Memory B cell (primary cell): ENCODE data around the gene OGN.

Experiments
- ATAC-seq: fragments of 150-1000 bp; cut with Tn5 transposase; 2 replicates; pipeline ENCODE4 v1.10.0; 2021; ENCODE audit warnings: low read depth, mild to moderate bottlenecking, moderate library complexity
- DNase-seq, 2 donors: peaks; one replicate each; pipeline ENCODE4 v3.0.0; 2022; ENCODE audit warnings: low spot score in 2 of 2
- H3K27ac Mint-ChIP-seq: one replicate; pipeline ENCODE4 v1.8.0; 2022; ENCODE audit warnings: mild to moderate bottlenecking, moderate library complexity, mixed read lengths
- H3K27me3 Mint-ChIP-seq: one replicate; pipeline ENCODE4 v1.8.0; 2022; ENCODE audit warnings: mixed read lengths
- H3K36me3 Mint-ChIP-seq: one replicate; pipeline ENCODE4 v1.8.0; 2022; ENCODE audit warnings: mild to moderate bottlenecking, mixed read lengths
- H3K4me1 Mint-ChIP-seq: one replicate; pipeline ENCODE4 v1.8.0; 2022; ENCODE audit warnings: mixed read lengths
- H3K4me3 Mint-ChIP-seq: one replicate; pipeline ENCODE4 v1.8.0; 2022; ENCODE audit warnings: mild to moderate bottlenecking, moderate library complexity, mixed read lengths
- H3K9me3 Mint-ChIP-seq: one replicate; pipeline ENCODE4 v1.8.0; 2022; ENCODE audit warnings: mixed read lengths

OGN gene, protein sequence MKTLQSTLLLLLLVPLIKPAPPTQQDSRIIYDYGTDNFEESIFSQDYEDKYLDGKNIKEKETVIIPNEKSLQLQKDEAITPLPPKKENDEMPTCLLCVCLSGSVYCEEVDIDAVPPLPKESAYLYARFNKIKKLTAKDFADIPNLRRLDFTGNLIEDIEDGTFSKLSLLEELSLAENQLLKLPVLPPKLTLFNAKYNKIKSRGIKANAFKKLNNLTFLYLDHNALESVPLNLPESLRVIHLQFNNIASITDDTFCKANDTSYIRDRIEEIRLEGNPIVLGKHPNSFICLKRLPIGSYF

GRCh38 chr9:92404042-92404836 is at the start of gene OGN:
TSS of gene OGN (minus strand) at chr9:92404578. CDS start at chr9:92403407, 1,171 bp downstream.
- H3K36me3 Mint-ChIP-seq = no peaks in the 10 kb centered on the region
- no peak for ATAC-seq
- DNase-seq = no peak
- no peak within 1 kb of the TSS for H3K27ac Mint-ChIP-seq
- peaks cover 12% of the 10 kb centered on the region for H3K4me1 Mint-ChIP-seq
- no peaks in the 10 kb centered on the region for H3K27me3 Mint-ChIP-seq
- H3K4me3 Mint-ChIP-seq = no peak within 1 kb of the TSS
- H3K9me3 Mint-ChIP-seq = peaks cover 2% of the 10 kb centered on the region

DNA sequence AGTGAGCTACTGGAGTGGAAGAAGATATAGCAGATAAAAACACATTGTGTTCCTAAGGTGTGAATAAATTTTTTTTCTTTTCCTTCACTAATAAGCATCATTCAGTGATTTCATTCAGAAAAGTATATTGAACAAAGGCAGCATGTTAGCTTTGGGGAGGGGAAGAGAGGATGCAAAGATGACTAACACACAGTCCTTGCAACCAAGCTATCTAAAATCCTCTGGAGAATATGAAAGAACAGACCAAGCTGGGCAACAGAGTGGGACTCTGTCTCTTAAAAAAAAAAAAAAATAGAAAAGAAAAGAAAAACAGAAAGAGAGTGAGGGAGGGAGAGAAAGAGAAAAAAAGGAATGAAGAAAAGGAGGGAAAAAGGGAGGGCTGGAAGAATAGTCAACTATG is 42.2 kb upstream of the OGN start:
- ATAC-seq = no peak
- no peak overlapping the region for H3K27ac Mint-ChIP-seq
- H3K4me1 Mint-ChIP-seq = no peaks in the 10 kb centered on the region
- H3K36me3 Mint-ChIP-seq = no peaks in the 10 kb centered on the region
- H3K4me3 Mint-ChIP-seq = no peak overlapping the region
- no peaks in the 10 kb centered on the region for H3K9me3 Mint-ChIP-seq
- no peak for DNase-seq
- no peaks in the 10 kb centered on the region for H3K27me3 Mint-ChIP-seq

GRCh38 chr9:92444841-92445240 is 40.5 kb upstream of the OGN start:
- ATAC-seq (no peak), DNase-seq (no peak)
- no peaks in the 10 kb centered on the region for H3K9me3 Mint-ChIP-seq
- no peaks in the 10 kb centered on the region for H3K36me3 Mint-ChIP-seq
- H3K4me3 Mint-ChIP-seq = no peak overlapping the region
- no peaks in the 10 kb centered on the region for H3K27me3 Mint-ChIP-seq
- no peak overlapping the region for H3K27ac Mint-ChIP-seq
- H3K4me1 Mint-ChIP-seq = no peaks in the 10 kb centered on the region

GRCh38 chr9:92440751-92441046 is 36.3 kb upstream of the OGN start:
- ATAC-seq = no peak
- no peaks in the 10 kb centered on the region for H3K9me3 Mint-ChIP-seq
- no peaks in the 10 kb centered on the region for H3K27me3 Mint-ChIP-seq
- no peak overlapping the region for H3K4me3 Mint-ChIP-seq
- no peak for DNase-seq
- no peaks in the 10 kb centered on the region for H3K4me1 Mint-ChIP-seq
- no peaks in the 10 kb centered on the region for H3K36me3 Mint-ChIP-seq
- no peak overlapping the region for H3K27ac Mint-ChIP-seq

DNA sequence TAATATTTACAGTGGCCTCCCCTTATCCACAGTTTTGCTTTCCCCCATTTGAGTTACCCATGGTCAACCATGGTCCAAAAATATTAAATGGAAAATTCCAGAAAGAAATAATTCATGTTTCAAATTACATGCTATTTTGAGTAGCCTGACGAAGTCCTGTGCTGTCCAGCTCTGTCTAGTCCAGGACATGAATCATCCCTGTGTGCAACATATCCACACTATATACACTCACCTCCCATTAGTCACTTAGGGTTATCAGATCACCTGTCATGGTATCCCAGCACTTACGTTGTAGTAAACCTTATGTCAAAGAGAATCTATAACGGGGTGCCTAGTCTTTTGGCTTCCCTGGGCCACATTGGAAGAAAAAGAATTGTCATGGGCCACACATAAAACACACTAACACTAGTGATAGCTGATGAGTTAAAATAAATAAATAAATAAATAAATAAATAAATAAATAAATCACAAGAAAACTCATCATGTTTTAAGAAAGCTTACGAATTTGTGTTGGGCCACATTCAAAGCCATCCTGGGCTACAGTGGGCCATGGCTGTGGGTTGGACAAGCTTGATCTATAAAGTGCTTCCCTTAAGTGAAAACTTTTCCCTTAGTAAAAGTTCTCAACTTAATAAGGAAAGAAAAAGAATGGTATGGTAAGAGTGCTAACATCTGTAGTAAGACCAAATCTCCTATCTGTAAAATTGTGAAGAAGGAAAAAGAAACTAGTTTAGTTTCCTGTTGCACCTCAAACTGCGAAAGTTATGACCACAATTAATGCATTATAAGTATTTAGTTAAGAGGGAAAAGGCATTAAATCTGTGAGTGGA is 35.8 kb upstream of the OGN start:
- no peaks in the 10 kb centered on the region for H3K27me3 Mint-ChIP-seq
- no peak overlapping the region for H3K4me3 Mint-ChIP-seq
- no peak for ATAC-seq
- no peaks in the 10 kb centered on the region for H3K36me3 Mint-ChIP-seq
- H3K27ac Mint-ChIP-seq = no peak overlapping the region
- no peak for DNase-seq
- no peaks in the 10 kb centered on the region for H3K9me3 Mint-ChIP-seq
- H3K4me1 Mint-ChIP-seq = no peaks in the 10 kb centered on the region

DNA sequence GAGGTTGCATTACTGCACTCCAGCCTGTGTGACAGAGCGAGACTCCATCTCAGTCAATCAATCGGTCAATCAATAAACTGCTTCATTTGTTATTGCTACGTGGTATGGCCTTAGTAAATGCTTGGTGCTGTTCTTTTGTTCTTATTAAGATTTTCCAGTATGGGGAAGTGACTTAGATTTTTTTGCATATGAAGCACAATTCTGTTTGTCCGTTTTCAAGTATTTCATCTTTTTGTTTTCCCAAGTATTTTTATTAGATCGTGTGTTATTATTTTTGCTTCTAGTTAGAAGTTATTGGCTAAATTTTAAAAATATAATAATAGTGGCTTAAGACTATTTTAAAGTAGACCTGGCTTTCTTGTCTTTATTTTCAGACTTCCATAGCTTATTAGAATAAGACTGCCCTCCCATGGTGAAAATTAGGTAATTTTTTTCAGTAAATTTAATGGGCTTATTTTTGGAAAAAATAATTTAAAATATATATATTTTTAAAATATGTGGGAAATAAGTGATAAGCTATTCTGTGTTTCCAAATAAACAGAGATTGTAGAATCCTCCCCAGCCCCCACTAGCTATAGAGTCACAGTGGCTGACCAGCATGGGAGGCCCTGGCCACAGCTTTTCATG is 34.6 kb upstream of the OGN start:
- no peaks in the 10 kb centered on the region for H3K9me3 Mint-ChIP-seq
- H3K27ac Mint-ChIP-seq = peak overlapping the region; percentile 14
- H3K4me3 Mint-ChIP-seq = no peak overlapping the region
- H3K4me1 Mint-ChIP-seq = no peaks in the 10 kb centered on the region
- ATAC-seq = no peak
- no peak for DNase-seq
- H3K36me3 Mint-ChIP-seq = no peaks in the 10 kb centered on the region
- H3K27me3 Mint-ChIP-seq = no peaks in the 10 kb centered on the region

- Mint-ChIP-seq H3K27ac (no peak overlapping the region), H3K4me3 (no peak overlapping the region), H3K9me3 (no peaks in the 10 kb centered on the region), H3K36me3 (peaks cover 3% of the 10 kb centered on the region), H3K27me3 (no peaks in the 10 kb centered on the region), H3K4me1 (no peaks in the 10 kb centered on the region)
- no peak for ATAC-seq
- no peak for DNase-seq
These were observed 30.9 kb upstream of the OGN start for GRCh38 chr9:92435263-92435662.

- DNase-seq (no peak), ATAC-seq (no peak)
- Mint-ChIP-seq H3K36me3 (peaks cover 3% of the 10 kb centered on the region), H3K9me3 (no peaks in the 10 kb centered on the region), H3K27ac (no peak overlapping the region), H3K27me3 (no peaks in the 10 kb centered on the region), H3K4me1 (no peaks in the 10 kb centered on the region), H3K4me3 (no peak overlapping the region)
These were observed 28.7 kb upstream of the OGN start for GRCh38 chr9:92432972-92433548.

- Mint-ChIP-seq H3K4me1 (no peaks in the 10 kb centered on the region), H3K27me3 (no peaks in the 10 kb centered on the region), H3K27ac (no peak overlapping the region), H3K4me3 (no peak overlapping the region), H3K9me3 (no peaks in the 10 kb centered on the region), H3K36me3 (peaks cover 3% of the 10 kb centered on the region)
- DNase-seq (no peak), ATAC-seq (no peak)
These were observed 28.0 kb upstream of the OGN start for GRCh38 chr9:92432350-92432749.

DNA sequence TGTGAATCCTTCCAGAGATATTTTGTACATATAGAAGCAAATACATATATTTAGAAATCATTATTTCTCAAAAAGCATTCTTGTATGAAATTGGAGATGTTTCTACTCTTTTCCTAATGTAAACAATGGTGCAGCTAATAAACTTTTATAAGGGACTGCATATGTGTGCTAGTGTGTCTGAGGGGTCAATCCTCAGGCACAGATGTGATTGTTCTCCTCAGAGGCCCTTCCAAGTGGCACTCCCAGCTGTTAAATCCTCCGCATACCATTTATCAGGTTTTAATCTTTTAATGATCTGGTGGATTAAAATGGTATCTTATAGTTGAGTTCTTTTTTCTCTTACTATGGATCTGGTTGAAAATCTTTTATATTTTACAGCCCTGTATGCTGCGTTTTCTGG is 25.5 kb upstream of the OGN start:
- H3K4me1 Mint-ChIP-seq = no peaks in the 10 kb centered on the region
- H3K9me3 Mint-ChIP-seq = no peaks in the 10 kb centered on the region
- no peaks in the 10 kb centered on the region for H3K27me3 Mint-ChIP-seq
- DNase-seq (no peak), ATAC-seq (no peak)
- no peak overlapping the region for H3K4me3 Mint-ChIP-seq
- peaks cover 3% of the 10 kb centered on the region for H3K36me3 Mint-ChIP-seq
- H3K27ac Mint-ChIP-seq = no peak overlapping the region

DNA sequence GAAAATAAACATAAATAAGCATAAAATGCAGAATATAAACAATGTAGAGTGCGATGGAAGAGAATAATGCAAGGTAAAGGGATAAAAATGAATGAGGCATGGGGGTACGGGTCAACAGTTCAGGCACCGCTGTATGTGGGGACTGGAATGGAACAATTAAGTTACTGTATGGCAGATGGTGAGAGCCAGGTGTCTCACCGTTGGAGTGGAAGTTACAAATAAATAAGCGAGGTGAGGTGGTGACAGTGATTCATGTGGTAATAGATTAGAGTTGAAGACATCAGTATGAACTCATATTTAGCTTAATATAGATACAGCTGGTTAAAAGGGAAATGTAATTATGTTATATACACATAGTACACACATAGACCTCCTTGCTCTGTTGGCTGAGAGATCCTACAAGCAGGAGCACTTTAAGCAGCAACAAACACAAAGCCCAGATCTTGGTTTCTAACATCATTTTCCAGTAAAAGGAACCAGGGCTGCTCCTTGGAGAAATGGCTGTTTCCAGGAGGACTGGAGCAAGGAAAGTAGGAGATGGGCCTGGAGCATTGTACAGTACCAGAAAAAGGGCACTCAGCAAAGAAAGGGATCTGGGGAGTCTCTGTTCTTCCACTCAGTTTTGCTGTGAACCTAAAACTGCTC is 22.2 kb upstream of the OGN start:
- no peak overlapping the region for H3K27ac Mint-ChIP-seq
- no peaks in the 10 kb centered on the region for H3K9me3 Mint-ChIP-seq
- peaks cover 3% of the 10 kb centered on the region for H3K36me3 Mint-ChIP-seq
- H3K4me1 Mint-ChIP-seq = no peaks in the 10 kb centered on the region
- ATAC-seq = no peak
- DNase-seq = no peak
- no peaks in the 10 kb centered on the region for H3K27me3 Mint-ChIP-seq
- H3K4me3 Mint-ChIP-seq = no peak overlapping the region

GRCh38 chr9:92425474-92425873 is 21.1 kb upstream of the OGN start:
- ATAC-seq = no peak
- no peak overlapping the region for H3K4me3 Mint-ChIP-seq
- DNase-seq = no peak

DNA sequence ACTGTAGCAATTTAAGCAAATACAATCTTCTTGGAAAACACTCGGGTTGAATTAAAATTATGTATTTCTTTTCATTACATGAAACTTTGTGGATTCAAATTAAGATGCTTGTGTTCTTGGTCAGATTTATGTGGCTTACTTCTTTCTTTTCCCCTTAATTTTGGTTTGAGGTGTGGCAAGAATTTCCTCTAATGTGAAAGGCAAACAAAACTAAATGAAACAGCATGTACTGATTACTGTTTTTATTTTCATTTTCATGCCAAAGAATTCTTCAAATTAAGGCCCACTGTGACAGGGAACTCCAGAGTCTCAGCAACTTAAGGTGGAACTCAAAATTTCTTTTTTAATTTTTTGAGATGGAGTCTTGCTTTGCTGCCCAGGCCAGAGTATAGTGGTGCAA is 20.0 kb upstream of the OGN start, which contains the start of gene OMD:
Gene OMD (minus strand): TSS at position 132 of the 400 bp plus-strand sequence. CDS start 6,913 bp downstream, outside the sequence.
- DNase-seq (no peak), ATAC-seq (no peak)
- H3K36me3 Mint-ChIP-seq = no peaks in the 10 kb centered on the region
- H3K27me3 Mint-ChIP-seq = no peaks in the 10 kb centered on the region
- H3K27ac Mint-ChIP-seq = no peak within 1 kb of the TSS
- H3K4me3 Mint-ChIP-seq = no peak within 1 kb of the TSS
- H3K9me3 Mint-ChIP-seq = no peaks in the 10 kb centered on the region
- H3K4me1 Mint-ChIP-seq = no peaks in the 10 kb centered on the region

More at GRCh38 chr9:92425474-92425873, 21.1 kb upstream of the OGN start:
- Mint-ChIP-seq H3K9me3 (no peaks in the 10 kb centered on the region), H3K27ac (no peak overlapping the region), H3K36me3 (peaks cover under 1% of the 10 kb centered on the region), H3K4me1 (no peaks in the 10 kb centered on the region), H3K27me3 (no peaks in the 10 kb centered on the region)
